ENCODE results near the gene MEA1. TPM values are rescaled to one million over a fixed set of nuclear protein-coding genes. Genes with fewer than 3 reads are reported as not detected.

MEA1 gene
- polyA plus RNA-seq, 1 experiment = 86.5 TPM

DNA sequence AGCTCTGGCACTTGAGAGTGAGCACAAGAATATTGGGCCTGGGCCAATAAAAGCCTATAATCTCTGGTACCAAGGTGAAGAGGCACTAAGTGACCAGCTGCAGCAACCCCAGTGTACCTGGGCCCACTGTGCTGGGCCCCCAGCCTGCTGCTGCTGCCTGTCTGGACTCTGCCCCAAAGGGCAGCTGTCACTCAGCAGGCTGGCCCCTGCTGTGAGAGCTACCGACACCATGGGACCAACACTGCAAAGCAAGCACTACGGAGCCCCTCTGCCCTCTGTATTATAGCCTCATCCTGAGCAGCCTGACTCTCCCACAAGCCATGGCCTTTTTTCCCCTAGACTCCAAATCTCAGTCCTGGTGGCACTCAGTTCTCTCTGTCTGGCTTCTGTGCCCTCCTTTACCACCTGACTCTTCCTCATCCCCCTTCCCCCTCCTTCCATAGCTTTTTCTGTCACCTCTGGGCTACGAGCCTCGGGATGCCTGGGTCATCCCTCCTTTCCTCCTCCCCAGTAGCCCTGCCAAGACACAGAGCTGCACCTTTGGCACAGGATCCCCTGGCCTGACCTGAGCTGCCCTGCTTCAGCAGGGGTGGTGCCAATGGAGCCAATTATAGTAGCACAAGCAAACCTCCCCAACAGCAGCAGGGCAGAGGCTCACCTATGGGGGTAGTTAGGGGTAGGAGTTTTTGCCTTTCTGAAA is 21.9 kb upstream of the MEA1 start:
- no peak overlapping the region for H3K27ac ChIP-seq (ENCODE audit: low read depth, low read length)
- ChIA-PET CTCF (interaction anchor here (0.6 to 0.8 kb wide), 2 partner anchors 108 to 130 kb away, joined by 3 read pairs; no protein-coding TSS in a partner anchor), POLR2A (interaction anchor here (1.7 kb wide), 1 partner anchor 18 kb away, joined by 7 read pairs; the partner anchor contains the start of gene CUL7)
- no peaks in the 10 kb centered on the region for H3K9me3 ChIP-seq (ENCODE audit: control insufficient read depth, insufficient read depth, low read length)
- no peak for TF ChIP-seq CTCF (IDR thresholded peaks at IDR 0.05; ENCODE audit: low read depth, low read length)
- H3K4me3 ChIP-seq (ENCODE audit: low read depth, low read length) = no peak overlapping the region
- DNase-seq (ENCODE audit: low read depth, low spot score) = no peak
- no peaks in the 10 kb centered on the region for H3K27me3 ChIP-seq (ENCODE audit: control insufficient read depth, insufficient read depth, low read length)

DNA sequence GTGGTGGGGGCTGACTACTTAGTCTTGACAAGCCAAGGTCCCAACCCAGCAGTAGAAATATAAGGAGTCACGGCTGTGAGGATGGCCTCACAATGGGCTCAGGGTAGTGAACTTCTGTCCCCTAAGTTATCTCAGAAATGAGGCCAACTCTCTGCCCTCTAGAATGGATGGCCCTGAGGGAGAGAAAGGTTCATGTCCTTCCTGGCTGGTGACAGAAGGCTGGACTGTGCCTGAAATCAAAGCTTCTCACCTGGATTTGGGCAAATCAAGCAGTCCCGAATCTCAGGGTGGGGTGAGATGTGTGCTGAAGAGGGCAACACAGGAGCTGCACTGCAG is 20.4 kb upstream of the MEA1 start:
- no peak overlapping the region for H3K27ac ChIP-seq (ENCODE audit: low read depth, low read length)
- H3K9me3 ChIP-seq (ENCODE audit: control insufficient read depth, insufficient read depth, low read length) = no peaks in the 10 kb centered on the region
- no peaks in the 10 kb centered on the region for H3K27me3 ChIP-seq (ENCODE audit: control insufficient read depth, insufficient read depth, low read length)
- CTCF ChIA-PET = no interaction called here
- POLR2A ChIA-PET = no interaction called here
- TF ChIP-seq CTCF (IDR thresholded peaks at IDR 0.05; ENCODE audit: low read depth, low read length) = no peak
- no peak for DNase-seq (ENCODE audit: low read depth, low spot score)
- H3K4me3 ChIP-seq (ENCODE audit: low read depth, low read length) = no peak overlapping the region

DNA sequence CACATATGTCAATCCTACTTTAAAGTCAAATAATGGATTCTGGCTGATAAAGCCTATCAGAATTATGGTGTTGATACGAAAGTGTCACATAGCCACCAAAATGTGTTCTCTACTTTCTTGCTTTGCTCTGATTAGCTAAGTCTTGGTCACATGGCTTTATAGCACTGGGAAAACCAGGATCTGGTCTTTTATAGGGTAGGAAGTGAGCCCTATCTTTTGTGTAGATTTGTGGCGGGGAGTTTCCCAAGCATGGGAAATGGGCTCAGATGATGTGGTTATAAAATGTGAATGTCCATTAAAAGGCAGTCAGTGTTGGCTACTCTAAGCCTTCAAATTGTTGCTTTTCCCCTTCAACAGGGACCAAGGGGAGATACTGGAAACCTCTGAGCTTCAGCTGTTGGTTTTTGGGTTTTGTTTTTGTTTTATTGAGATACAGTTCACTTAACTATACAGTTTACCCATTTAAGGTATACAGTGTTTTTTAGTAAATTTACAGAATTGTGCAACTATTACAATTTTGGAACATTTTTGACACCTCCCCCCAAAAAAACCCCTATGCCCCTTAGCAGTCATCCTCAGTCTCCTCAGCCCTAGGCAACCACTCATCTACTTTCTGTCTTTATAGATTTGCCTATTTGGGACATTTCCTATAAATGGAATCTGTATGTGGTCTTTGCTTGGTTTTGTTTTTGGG is 19.9 kb upstream of the MEA1 start:
- CTCF ChIA-PET = interaction anchor here (0.6 to 1.9 kb wide), 3 partner anchors 10 to 133 kb away, joined by 3 to 6 read pairs (median 5); no protein-coding TSS in a partner anchor

GRCh38 chr6:43032326-43032725 is 18.6 kb upstream of the MEA1 start:
- Histone ChIP-seq H3K9me3 (ENCODE audit: control insufficient read depth, insufficient read depth, low read length) (no peaks in the 10 kb centered on the region), H3K27ac (ENCODE audit: low read depth, low read length) (no peak overlapping the region), H3K27me3 (ENCODE audit: control insufficient read depth, insufficient read depth, low read length) (no peaks in the 10 kb centered on the region), H3K4me3 (ENCODE audit: low read depth, low read length) (no peak overlapping the region)
- DNase-seq (ENCODE audit: low read depth, low spot score) = no peak
- POLR2A ChIA-PET = interaction anchor here (0.7 to 1.9 kb wide), 3 partner anchors 11 to 142 kb away, joined by 4 to 12 read pairs (median 6); partner anchors contain the start of genes KLHDC3 and RRP36
- TF ChIP-seq CTCF (IDR thresholded peaks at IDR 0.05; ENCODE audit: low read depth, low read length) = no peak
- CTCF ChIA-PET = interaction anchor here (1.2 to 1.9 kb wide), 2 partner anchors 111 to 131 kb away, joined by 3 to 5 read pairs; no protein-coding TSS in a partner anchor

More for the DNA sequence above, 19.9 kb upstream of the MEA1 start:
- no peak for DNase-seq (ENCODE audit: low read depth, low spot score)
- no peak for TF ChIP-seq CTCF (IDR thresholded peaks at IDR 0.05; ENCODE audit: low read depth, low read length)
- Histone ChIP-seq H3K27ac (ENCODE audit: low read depth, low read length) (no peak overlapping the region), H3K27me3 (ENCODE audit: control insufficient read depth, insufficient read depth, low read length) (no peaks in the 10 kb centered on the region), H3K4me3 (ENCODE audit: low read depth, low read length) (no peak overlapping the region), H3K9me3 (ENCODE audit: control insufficient read depth, insufficient read depth, low read length) (no peaks in the 10 kb centered on the region)
- POLR2A ChIA-PET = interaction anchor here (1.5 to 1.9 kb wide), 2 partner anchors 12 to 19 kb away, joined by 6 to 12 read pairs; partner anchors contain the start of genes KLHDC3 and RRP36

- TF ChIP-seq CTCF (IDR thresholded peaks at IDR 0.05; ENCODE audit: low read depth, low read length) = no peak
- POLR2A ChIA-PET = interaction anchor here (0.6 to 1.5 kb wide), 2 partner anchors 25 to 135 kb away, joined by 4 to 5 read pairs; partner anchors contain the start of gene CUL7
- Histone ChIP-seq H3K27me3 (ENCODE audit: control insufficient read depth, insufficient read depth, low read length) (no peaks in the 10 kb centered on the region), H3K9me3 (ENCODE audit: control insufficient read depth, insufficient read depth, low read length) (no peaks in the 10 kb centered on the region), H3K27ac (ENCODE audit: low read depth, low read length) (peak overlapping the region; percentile 11), H3K4me3 (ENCODE audit: low read depth, low read length) (no peak overlapping the region)
- no peak for DNase-seq (ENCODE audit: low read depth, low spot score)
- CTCF ChIA-PET = interaction anchor here (1.0 kb wide), 1 partner anchor 33 kb away, joined by 3 read pairs; no protein-coding TSS in a partner anchor
Observed at GRCh38 chr6:43029120-43029519, 15.4 kb upstream of the MEA1 start.

Measured in AG04450 (cell line).